ENCODE data around the gene MAN2B1.

DNA sequence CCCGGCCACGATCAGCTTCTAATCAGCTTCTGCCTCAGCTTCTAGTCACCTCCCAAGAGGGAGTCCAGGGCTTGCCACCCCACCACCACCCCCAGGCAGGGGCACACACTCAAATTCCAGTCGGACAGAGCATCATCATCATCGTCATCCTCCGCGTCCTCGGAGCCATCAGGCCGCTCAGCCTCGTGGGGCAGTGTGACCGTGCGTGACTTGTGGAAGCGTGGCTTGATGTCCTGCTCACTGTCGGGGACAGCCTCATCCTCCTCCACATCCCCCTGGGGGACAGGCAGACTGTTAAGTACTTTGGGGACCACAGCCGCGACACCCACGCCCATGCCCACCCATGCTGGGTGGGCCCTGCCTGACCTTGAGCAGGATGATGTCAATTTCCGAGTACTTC is 44.6 kb upstream of the MAN2B1 start:
- no peak for TF ChIP-seq CTCF (IDR thresholded peaks at IDR 0.05)
- no peak for TF ChIP-seq EP300 (IDR thresholded peaks at IDR 0.05)
